GM12878 (cell line): Measurements from ENCODE around the gene ARHGEF10L. TPM values are rescaled to one million over a fixed set of nuclear protein-coding genes. Genes with fewer than 3 reads are reported as not detected.
"Not testable (repeated sequence)": the region's sequence is repeated elsewhere in the genome, so short reads cannot be mapped to it uniquely, and the experiment has no call there.

ENCODE experiments used
- ATAC-seq: fragments of 200-7000 bp; cut with Tn5 transposase; 3 replicates; pipeline ENCODE4 v1.9.1; 2020; ENCODE audit warnings: mild to moderate bottlenecking, moderate library complexity
- Bru-seq: library from RNA; stranded (reverse); fragments of 400-500 nt; gene quantifications from one replicate; lab custom pipeline; 2021; lab: Mats Ljungman, UMichigan
- BruChase-seq, 2 experiments: library from RNA; stranded (reverse); fragments of 400-500 nt; gene quantifications; one replicate each; lab custom pipeline; 2021; lab: Mats Ljungman, UMichigan
- BruUV-seq: library from RNA; stranded (reverse); fragments of 400-500 nt; replicated peaks from 2 replicates; lab custom pipeline; 2021; lab: Mats Ljungman, UMichigan
- CTCF ChIA-PET: fragments of 300-600 bp; sonication (Branson Sonifier 250); formaldehyde crosslinking; extraction: SDS; loops from one replicate; lab custom pipeline; 2021; ENCODE audit warnings: inconsistent platforms; lab: Yijun Ruan, JAX
- POLR2A ChIA-PET: fragments of 350-600 bp; formaldehyde crosslinking; extraction: SDS; loops from one replicate; lab custom pipeline; 2021; ENCODE audit warnings: inconsistent platforms; lab: Charles Lee
- RAD21 ChIA-PET: fragments of 300-600 bp; sonication (Branson Sonifier 250); formaldehyde crosslinking; loops from one replicate; lab custom pipeline; 2023; ENCODE audit warnings: antibody characterized with exemption; ENCODE audit not compliant: unreplicated experiment; lab: Charles Lee
- SMC1A ChIA-PET: fragments of 300-600 bp; sonication (Branson Sonifier 250); formaldehyde crosslinking; loops from one replicate; lab custom pipeline; 2023; ENCODE audit not compliant: unreplicated experiment, uncharacterized antibody; lab: Charles Lee
- DNase-seq: peaks from one replicate; pipeline ENCODE4 v3.0.0-alpha.2; 2011; ENCODE audit warnings: low read depth, low spot score
- FAIRE-seq: peaks from 3 replicates; lab custom pipeline; 2011; peaks lifted over from hg19 to GRCh38; lab: Jason Lieb, UNC
- H2AFZ ChIP-seq: 2 replicates; pipeline ENCODE4 v1.6.0; 2011; ENCODE audit warnings: low read depth, low read length, control low read depth; ENCODE audit not compliant: control insufficient read depth
- H3K27ac ChIP-seq: 2 replicates; pipeline ENCODE4 v1.5.1; 2011; ENCODE audit warnings: control low read depth; ENCODE audit not compliant: control insufficient read depth, insufficient read depth
- H3K27me3 ChIP-seq, 2 experiments: replicated peaks in 1 of 2; 2 replicates each; pipeline versions ENCODE4 v1.6.0 to v1.6.1; 2011; ENCODE audit warnings: low read length in 1 of 2; ENCODE audit not compliant: control insufficient read depth in 2 of 2, insufficient read depth in 2 of 2
- H3K36me3 ChIP-seq, 2 experiments: 2 replicates each; pipeline ENCODE4 v1.5.1; 2011; ENCODE audit warnings: low read length in 1 of 2; ENCODE audit not compliant: control insufficient read depth in 2 of 2, insufficient read depth in 2 of 2
- H3K4me1 ChIP-seq: 2 replicates; pipeline ENCODE4 v1.6.1; 2011; ENCODE audit warnings: mild to moderate bottlenecking, low read length, moderate library complexity, mixed read lengths; ENCODE audit not compliant: control insufficient read depth, insufficient read depth
- H3K4me2 ChIP-seq: 2 replicates; pipeline ENCODE4 v1.6.0; 2011; ENCODE audit warnings: control low read depth; ENCODE audit not compliant: control insufficient read depth, insufficient read depth
- H3K4me3 ChIP-seq: fragments of 200-600 bp; sonication (generic); 2 replicates; pipeline ENCODE4 v1.5.1; 2016
- H3K79me2 ChIP-seq: 2 replicates; pipeline ENCODE4 v1.6.0; 2011; ENCODE audit warnings: low read length; ENCODE audit not compliant: control insufficient read depth, insufficient read depth
- H3K9ac ChIP-seq: 2 replicates; pipeline ENCODE4 v1.8.0; 2011; ENCODE audit warnings: low read length, control low read depth, mixed read lengths; ENCODE audit not compliant: control insufficient read depth, insufficient read depth
- H3K9me3 ChIP-seq: replicated peaks from 3 replicates; pipeline ENCODE4 v1.5.1; 2011; ENCODE audit warnings: mild to moderate bottlenecking, low read length; ENCODE audit not compliant: control insufficient read depth, insufficient read depth
- H4K20me1 ChIP-seq: 2 replicates; pipeline ENCODE4 v1.6.0; 2011; ENCODE audit not compliant: control insufficient read depth, insufficient read depth
- BHLHE40 ChIP-seq, 2 experiments: fragments of 450-650 bp in 1 of 2; IDR thresholded peaks; 2 replicates each; pipeline ENCODE4 v1.6.1; 2011 to 2017; ENCODE audit warnings: low read depth in 2 of 2, borderline replicate concordance in 1 of 2, improper control_type of control experiment in 1 of 2, low read length in 1 of 2, mild to moderate bottlenecking in 1 of 2
- CHD2 ChIP-seq: IDR thresholded peaks from 2 replicates; pipeline ENCODE4 v1.6.1; 2011; ENCODE audit warnings: low read depth, low read length, improper control_type of control experiment, borderline replicate concordance
- GATAD2B ChIP-seq: fragments of 450-650 bp; conservative IDR thresholded peaks from 2 replicates; pipeline ENCODE4 v1.6.1; 2017; ENCODE audit warnings: low read depth, mild to moderate bottlenecking, moderate library complexity
- LARP7 ChIP-seq: fragments of 450-650 bp; IDR thresholded peaks from 2 replicates; pipeline ENCODE4 v1.6.1; 2017; ENCODE audit warnings: mild to moderate bottlenecking
- MXI1 ChIP-seq: fragments of 150-350 bp; IDR thresholded peaks from 2 replicates; pipeline ENCODE4 v1.6.1; 2011; ENCODE audit warnings: low read depth, mild to moderate bottlenecking, inconsistent platforms, low read length, improper control_type of control experiment
- NFXL1 ChIP-seq: fragments of 450-650 bp; IDR thresholded peaks from 2 replicates; pipeline ENCODE4 v1.6.1; 2017; ENCODE audit warnings: antibody characterized with exemption, mild to moderate bottlenecking, borderline replicate concordance
- NR2F1 ChIP-seq: fragments of 450-650 bp; conservative IDR thresholded peaks from 2 replicates; pipeline ENCODE4 v1.6.1; 2017; ENCODE audit warnings: mild to moderate bottlenecking
- RAD51 ChIP-seq: fragments of 450-650 bp; IDR thresholded peaks from 2 replicates; pipeline ENCODE4 v1.6.1; 2016; ENCODE audit warnings: moderate library complexity, mild to moderate bottlenecking, inconsistent platforms
- RB1 ChIP-seq: fragments of 450-650 bp; formaldehyde crosslinking; IDR thresholded peaks from 2 replicates; pipeline ENCODE4 v1.6.1; 2017; ENCODE audit warnings: mild to moderate bottlenecking, borderline replicate concordance
- WGBS: methylation state at CpG from one replicate; pipeline ENCODE4 v1.1.6; 2016; ENCODE audit warnings: low lambda C conversion rate; ENCODE audit not compliant: insufficient replicate concordance, insufficient coverage; ENCODE audit errors: missing lambda C conversion rate; 5-methylcytosine and 5-hydroxymethylcytosine counted together
- in situ Hi-C: fragments of 300-500 bp; cut with MboI; formaldehyde crosslinking; loops from 9 replicates; pipeline ENCODE4 v1.14.3; 2018; ENCODE audit warnings: mixed read lengths
- intact Hi-C: fragments of 100-400 bp; cut with micrococcal nuclease; formaldehyde crosslinking; loops from one replicate; pipeline ENCODE4 v1.14.2; 2022; ENCODE audit not compliant: unreplicated experiment
- long read RNA-seq, 2 experiments: library from polyadenylated mRNA; unstranded; transcript quantifications; one replicate each; pipeline ENCODE4 v2.0.0, GENCODE V29; 2019 to 2020
- polyA minus RNA-seq, 3 experiments: library from RNA; depleted of rRNA, polyadenylated mRNA; stranded (reverse); fragments of >200 nt; gene quantifications; 2 replicates each; pipeline ENCODE4 v1.2.3, GENCODE V29; 2011
- polyA plus RNA-seq, 11 experiments: library from polyadenylated mRNA; depleted of rRNA in 4 of 11; unstranded in 6 of 11; stranded (reverse) in 5 of 11; fragments of >200 nt; fragmentation: Nextera tagmentation in 4 of 11; fragmentation: Illumina TruSeq in 1 of 11; extraction: Ambion mirVana in 4 of 11; extraction: Trizol in 1 of 11; gene quantifications; 1 replicate in 1 of 11; 2 replicates in 10 of 11; pipeline versions ENCODE4 v1.2.1 to v1.2.3, GENCODE V29; 2011 to 2016; ENCODE audit warnings: inconsistent platforms in 2 of 11, missing spikeins in 2 of 11, low read depth in 1 of 11
- total RNA-seq, 4 experiments: library from RNA; depleted of rRNA in 3 of 4; stranded (reverse); fragments of >200 nt in 3 of 4; fragmentation: Illumina TruSeq in 1 of 4; extraction: Trizol in 1 of 4; gene quantifications; 2 replicates each; pipeline versions ENCODE4 v1.2.1 to v1.2.3, GENCODE V29; 2013 to 2021
- TF ChIP-seq, protein P1 (sequence below): IDR thresholded peaks from 2 replicates; pipeline ENCODE4 v1.6.1; 2012; ENCODE audit warnings: low read length, inconsistent platforms

The ARHGEF10L gene
- 11.6 and 14.6 TPM in 2 replicates for total RNA-seq (2013; cell fraction: nucleolus; rRNA removed)
- total RNA-seq (2014; rRNA removed) (0.49 and 0.51 TPM in 2 replicates), total RNA-seq (2014; rRNA removed; fragmentation: Illumina TruSeq; extraction: Trizol) (0.18 and 0.32 TPM in 2 replicates), total RNA-seq (2021) (0.44 and 0.53 TPM in 2 replicates), polyA plus RNA-seq (2011; rRNA removed) (0.49 and 0.94 TPM in 2 replicates), polyA plus RNA-seq (2014; fragmentation: Illumina TruSeq; extraction: Trizol) (0.13 TPM in 1 of 2 replicates, not detected in the other), polyA plus RNA-seq (2014; fragmentation: Nextera tagmentation; extraction: Ambion mirVana) (under 1 TPM in 1 of 2 experiments, not detected in 1; 0.05 TPM), polyA plus RNA-seq (2014; rRNA removed) (0.32 and 0.37 TPM in 2 replicates), polyA plus RNA-seq (2016; fragmentation: Nextera tagmentation; extraction: Ambion mirVana) (under 1 TPM in 1 of 2 experiments, not detected in 1; 0.06 TPM), polyA minus RNA-seq (2011; rRNA and poly(A)+ RNA removed) (1.9 TPM in 2 replicates), Bru-seq, nascent RNA (percentile 25 among the genes with signal in this experiment), BruChase-seq, experiment 1, labeled RNA remaining after a 6-hour chase (percentile 17 among the genes with signal in this experiment), BruChase-seq, experiment 2, labeled RNA remaining after a 2-hour chase (percentile 20 among the genes with signal in this experiment)
- polyA plus RNA-seq (2011; ENCODE audit: low read depth): not detected
- 0.79 and 1.2 TPM in 2 replicates for polyA plus RNA-seq (2011; cell fraction: cytosol; rRNA removed)
- polyA plus RNA-seq (2011; cell fraction: nucleus; rRNA removed): 9.1 and 10.4 TPM in 2 replicates
- polyA plus RNA-seq (2012): 0.19 and 0.27 TPM in 2 replicates
- 0.94 and 1.0 TPM in 2 replicates for polyA minus RNA-seq (2011; cell fraction: cytosol; rRNA and poly(A)+ RNA removed)
- 2.1 and 3.9 TPM in 2 replicates for polyA minus RNA-seq (2011; cell fraction: nucleus; rRNA and poly(A)+ RNA removed)
- long read RNA-seq, experiment 1: 0 reads
- long read RNA-seq, experiment 2: 0 reads

DNA sequence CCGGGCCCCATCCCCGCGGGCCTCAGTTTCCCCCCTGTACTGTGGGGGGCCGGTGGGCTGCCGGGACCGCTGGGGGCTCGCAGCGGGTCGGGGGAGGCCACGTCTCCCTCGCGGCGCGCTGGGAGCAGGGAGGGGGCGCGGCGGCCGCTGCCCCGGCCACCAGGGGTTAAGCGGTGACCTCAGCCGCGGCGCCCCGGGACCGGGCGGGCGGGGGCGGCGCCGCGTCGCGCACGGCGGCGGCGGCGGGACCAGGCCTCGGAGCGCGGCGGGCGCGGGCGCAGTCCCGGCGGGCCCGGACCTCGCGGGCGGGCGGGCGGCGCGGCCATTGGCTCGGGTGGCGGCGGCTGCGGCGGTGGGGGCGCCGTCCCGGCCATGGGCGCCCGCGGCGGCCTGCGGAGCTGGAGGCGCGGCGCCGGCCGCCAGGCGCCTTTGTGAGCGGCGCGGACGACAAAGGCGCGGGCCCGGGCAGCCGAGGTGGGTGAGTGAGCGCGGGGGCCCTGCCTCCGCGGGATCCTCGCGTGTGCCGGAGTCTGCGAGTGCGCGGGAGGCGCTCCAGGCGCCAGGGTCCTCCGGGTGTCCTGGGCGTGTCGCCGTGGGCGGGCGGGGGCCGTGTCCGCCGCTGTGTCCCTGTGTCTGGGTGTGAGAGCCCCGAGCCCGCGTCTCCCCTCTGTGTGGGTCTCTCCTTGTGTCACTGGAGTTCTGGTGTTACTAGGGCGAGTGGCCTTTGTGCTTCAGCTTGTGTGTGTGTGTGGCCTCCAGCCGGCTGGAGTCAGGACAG, at the start of gene ARHGEF10L:
TSS of gene ARHGEF10L (plus strand) at position 222 of the 778 bp plus-strand sequence. CDS start 40,898 bp downstream, outside the sequence.
- FAIRE-seq: no peak
- H3K9me3 ChIP-seq: no peaks in the 10 kb centered on the region
- no peak within 1 kb of the TSS for H2AFZ ChIP-seq
- 13% methylated on average over 16 of the region's 108 CpGs for WGBS
- SMC1A ChIA-PET: no interaction called here
- no peaks in the 10 kb centered on the region for H4K20me1 ChIP-seq
- DNase-seq: no peak
- H3K79me2 ChIP-seq: no peaks in the 10 kb centered on the region
- peak within 1 kb of the TSS; percentile 48; the same call in 1 of the 2 replicates for H3K4me2 ChIP-seq
- H3K9ac ChIP-seq: no peak within 1 kb of the TSS
- no peak within 1 kb of the TSS for H3K4me3 ChIP-seq
- CTCF ChIA-PET: no interaction called here
- in situ Hi-C loops: no loop called here
- H3K4me1 ChIP-seq: peaks cover 17% of the 10 kb centered on the region
- H3K27ac ChIP-seq: no peak within 1 kb of the TSS
- TF ChIP-seq GATAD2B (peak; percentile 27), NR2F1 (peak; percentile 76), LARP7 (0 out of 2 replicates have a peak, but pooled peaks have one; percentile 18), RB1 (peak; percentile 35; the same call in 1 of the 2 replicates), MXI1 (no peak), NFXL1 (no peak), BHLHE40 (IDR thresholded peaks at IDR 0.05; ENCODE audit: borderline replicate concordance in 1 of 2, low read depth in 2 of 2, low read length in 1 of 2) (peak in 1 of 2 experiments; percentile 27; a peak in 1 of 4 replicates), CHD2 (no peak), RAD51 (no peak)
- TF ChIP-seq, protein P1, sequence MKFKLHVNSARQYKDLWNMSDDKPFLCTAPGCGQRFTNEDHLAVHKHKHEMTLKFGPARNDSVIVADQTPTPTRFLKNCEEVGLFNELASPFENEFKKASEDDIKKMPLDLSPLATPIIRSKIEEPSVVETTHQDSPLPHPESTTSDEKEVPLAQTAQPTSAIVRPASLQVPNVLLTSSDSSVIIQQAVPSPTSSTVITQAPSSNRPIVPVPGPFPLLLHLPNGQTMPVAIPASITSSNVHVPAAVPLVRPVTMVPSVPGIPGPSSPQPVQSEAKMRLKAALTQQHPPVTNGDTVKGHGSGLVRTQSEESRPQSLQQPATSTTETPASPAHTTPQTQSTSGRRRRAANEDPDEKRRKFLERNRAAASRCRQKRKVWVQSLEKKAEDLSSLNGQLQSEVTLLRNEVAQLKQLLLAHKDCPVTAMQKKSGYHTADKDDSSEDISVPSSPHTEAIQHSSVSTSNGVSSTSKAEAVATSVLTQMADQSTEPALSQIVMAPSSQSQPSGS: no peak
- TF ChIP-seq, all 136 proteins: peak for 5
- ChIA-PET POLR2A (no interaction called here), RAD21 (no interaction called here)
- peaks cover 4 to 5% of the 10 kb centered on the region in 2 experiments; a peak in 3 of 4 replicates for H3K27me3 ChIP-seq
- H3K36me3 ChIP-seq: no peaks in the 10 kb centered on the region
- no TSS peak for BruUV-seq
- no peak for ATAC-seq
- intact Hi-C loops: no loop called here

GRCh38 chr1:17489768-17490417, 49.6 kb upstream of the ARHGEF10L start:
- ChIA-PET CTCF (interaction anchor here (1.4 to 1.6 kb wide), 2 partner anchors 115 to 117 kb away, joined by 3 to 7 read pairs; no protein-coding TSS in a partner anchor), POLR2A (interaction anchor here (0.6 kb wide), 1 partner anchor 1299 kb away, joined by 4 read pairs; no protein-coding TSS in a partner anchor), SMC1A (interaction anchor here (0.6 to 0.7 kb wide), 2 partner anchors 117 to 184 kb away, joined by 3 read pairs; no protein-coding TSS in a partner anchor)
- H3K4me3 ChIP-seq, ATAC-seq, H3K79me2 ChIP-seq, H2AFZ ChIP-seq, H3K9ac ChIP-seq, RAD21 ChIA-PET, H3K4me1 ChIP-seq, H3K27me3 ChIP-seq, H3K9me3 ChIP-seq, FAIRE-seq, DNase-seq, H4K20me1 ChIP-seq, H3K4me2 ChIP-seq, H3K27ac ChIP-seq, in situ Hi-C loops, H3K36me3 ChIP-seq, BruUV-seq, intact Hi-C loops: not testable (repeated sequence)
- WGBS: 65% methylated on average over 16 of the region's 16 CpGs
